ENCODE measurements around the gene TMEM175. TPM values are rescaled to one million over a fixed set of nuclear protein-coding genes. Genes with fewer than 3 reads are reported as not detected.
"Not testable (repeated sequence)": the region's sequence is repeated elsewhere in the genome, so short reads cannot be mapped to it uniquely, and the experiment has no call there.

TMEM175 gene
- total RNA-seq, 4 donors from 2014 or later, result 17.4 to 39.1 (median 30.1) TPM

GRCh38 chr4:929096-929765 is 3.0 kb upstream of the TMEM175 start:
- 90 to 92% methylated on average over 17 of the region's 17 CpGs for WGBS, 2 donors
- peak in 1 of 2 donors; percentile 78 for DNase-seq (ENCODE audit: low spot score in 2 of 2)
- TF ChIP-seq CTCF (IDR thresholded peaks at IDR 0.05) (no peak), POLR2A (IDR thresholded peaks at IDR 0.05) (no peak)
- no peak overlapping the region for H3K4me3 ChIP-seq (ENCODE audit: low read depth, poor library complexity, severe bottlenecking)
- intact Hi-C loops (cut with DNase I; ENCODE audit: low total_unique reads), result no loop called here

- intact Hi-C loops (cut with DNase I; ENCODE audit: low total_unique reads), result no loop called here
- 22 to 34% methylated on average over 3 of the region's 3 CpGs for WGBS, 2 donors
- TF ChIP-seq POLR2A (IDR thresholded peaks at IDR 0.05), result no peak
- no peak for TF ChIP-seq CTCF (IDR thresholded peaks at IDR 0.05)
- peak in 1 of 2 donors; percentile 43 for DNase-seq (ENCODE audit: low spot score in 2 of 2)
- H3K4me3 ChIP-seq (ENCODE audit: low read depth, poor library complexity, severe bottlenecking), result no peak overlapping the region
These were observed 2.2 kb upstream of the TMEM175 start for GRCh38 chr4:930028-930551.

GRCh38 chr4:930827-931193 is 1.4 kb upstream of the TMEM175 start:
- WGBS, 2 donors, result 38% methylated on average over 7 of the region's 7 CpGs
- H3K4me3 ChIP-seq (ENCODE audit: low read depth, poor library complexity, severe bottlenecking), result peak overlapping the region; percentile 99
- intact Hi-C loops (cut with DNase I; ENCODE audit: low total_unique reads), result no loop called here
- peak in 1 of 2 donors; percentile 58 for DNase-seq (ENCODE audit: low spot score in 2 of 2)
- TF ChIP-seq POLR2A (IDR thresholded peaks at IDR 0.05) (no peak), CTCF (IDR thresholded peaks at IDR 0.05) (no peak)

- 3% methylated on average over 23 to 27 of the region's 31 CpGs for WGBS, 2 donors
- intact Hi-C loops (cut with DNase I; ENCODE audit: low total_unique reads), result no loop called here
These were observed 883 bp upstream of the TMEM175 start for GRCh38 chr4:931194-931959.

GRCh38 chr4:932713-933070 is 432 bp downstream of the TMEM175 start:
- intact Hi-C loops (cut with DNase I; ENCODE audit: low total_unique reads), result no loop called here

More at GRCh38 chr4:931194-931959, 883 bp upstream of the TMEM175 start:
- H3K4me3 ChIP-seq (ENCODE audit: low read depth, poor library complexity, severe bottlenecking), result peak overlapping the region; percentile 99
- no peak for TF ChIP-seq CTCF (IDR thresholded peaks at IDR 0.05)
- TF ChIP-seq POLR2A (IDR thresholded peaks at IDR 0.05), result no peak
- DNase-seq (ENCODE audit: low spot score in 2 of 2), result peak; percentile 42 to 90

GRCh38 chr4:939508-939907 is 7.2 kb downstream of the TMEM175 start:
- intact Hi-C loops (cut with DNase I; ENCODE audit: low total_unique reads), result not testable (repeated sequence)

More at GRCh38 chr4:932713-933070, 432 bp downstream of the TMEM175 start:
- WGBS, 2 donors, result 3 to 6% methylated on average over 10 to 11 of the region's 11 CpGs
- no peak for DNase-seq (ENCODE audit: low spot score in 2 of 2)
- peak overlapping the region; percentile 99 for H3K4me3 ChIP-seq (ENCODE audit: low read depth, poor library complexity, severe bottlenecking)
- no peak for TF ChIP-seq CTCF (IDR thresholded peaks at IDR 0.05)
- no peak for TF ChIP-seq POLR2A (IDR thresholded peaks at IDR 0.05)

More at GRCh38 chr4:939508-939907, 7.2 kb downstream of the TMEM175 start:
- not testable (repeated sequence) for DNase-seq (ENCODE audit: low spot score in 2 of 2); H3K4me3 ChIP-seq (ENCODE audit: low read depth, poor library complexity, severe bottlenecking)
- WGBS, 2 donors, result 81 to 89% methylated on average over 4 of the region's 4 CpGs

Measured in lower leg skin (tissue), 4 donors.